GM21717 (cell line): Measurements from ENCODE around the gene MMP7.

Experiments
- ATAC-seq: cut with Tn5 transposase; IDR thresholded peaks from one replicate; pipeline ENCODE4 v1.9.1; 2021; ENCODE audit warnings: mild to moderate bottlenecking, moderate library complexity; ENCODE audit not compliant: unreplicated experiment

The MMP7 gene, protein sequence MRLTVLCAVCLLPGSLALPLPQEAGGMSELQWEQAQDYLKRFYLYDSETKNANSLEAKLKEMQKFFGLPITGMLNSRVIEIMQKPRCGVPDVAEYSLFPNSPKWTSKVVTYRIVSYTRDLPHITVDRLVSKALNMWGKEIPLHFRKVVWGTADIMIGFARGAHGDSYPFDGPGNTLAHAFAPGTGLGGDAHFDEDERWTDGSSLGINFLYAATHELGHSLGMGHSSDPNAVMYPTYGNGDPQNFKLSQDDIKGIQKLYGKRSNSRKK

DNA sequence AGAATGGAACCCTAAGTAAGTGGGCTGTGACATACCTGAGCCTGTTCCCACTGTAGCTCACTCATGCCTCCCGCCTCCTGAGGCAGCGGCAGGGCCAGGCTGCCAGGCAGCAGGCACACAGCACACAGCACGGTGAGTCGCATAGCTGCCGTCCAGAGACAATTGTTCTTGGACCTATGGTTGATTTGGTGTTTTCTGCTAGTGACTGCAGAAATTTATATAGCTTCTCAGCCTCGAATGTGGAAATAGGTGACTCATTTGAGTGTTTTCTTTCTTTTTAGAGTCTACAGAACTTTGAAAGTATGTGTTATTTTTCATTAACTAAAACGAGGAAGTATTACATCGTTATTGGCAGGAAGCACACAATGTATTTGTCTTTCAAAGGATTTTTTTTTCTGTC lies at the start of gene MMP7:
Gene MMP7 (minus strand): TSS at position 190 of the 400 bp plus-strand sequence. CDS start 47 bp downstream, at position 143.
- ATAC-seq, result no peak

DNA sequence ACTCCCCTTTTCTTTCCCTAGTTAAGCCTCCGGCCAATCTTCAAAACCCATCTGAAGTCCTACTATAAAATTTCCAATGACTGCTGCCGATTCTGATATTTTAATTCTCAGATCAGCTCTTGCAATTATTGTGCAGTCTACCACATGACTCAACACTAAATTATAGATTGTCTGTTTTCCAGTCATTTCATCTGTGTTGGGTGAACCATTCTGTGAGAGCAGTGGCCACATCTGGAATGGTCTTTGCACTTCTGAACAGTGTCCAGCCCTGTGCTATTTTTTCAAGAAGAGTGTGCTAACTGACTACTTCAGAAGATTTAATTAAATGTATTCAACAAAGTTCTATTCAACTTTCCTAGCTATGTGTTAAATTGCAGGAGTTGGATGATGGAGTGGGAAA lies 47.2 kb upstream of the MMP7 start:
- ATAC-seq, result no peak

DNA sequence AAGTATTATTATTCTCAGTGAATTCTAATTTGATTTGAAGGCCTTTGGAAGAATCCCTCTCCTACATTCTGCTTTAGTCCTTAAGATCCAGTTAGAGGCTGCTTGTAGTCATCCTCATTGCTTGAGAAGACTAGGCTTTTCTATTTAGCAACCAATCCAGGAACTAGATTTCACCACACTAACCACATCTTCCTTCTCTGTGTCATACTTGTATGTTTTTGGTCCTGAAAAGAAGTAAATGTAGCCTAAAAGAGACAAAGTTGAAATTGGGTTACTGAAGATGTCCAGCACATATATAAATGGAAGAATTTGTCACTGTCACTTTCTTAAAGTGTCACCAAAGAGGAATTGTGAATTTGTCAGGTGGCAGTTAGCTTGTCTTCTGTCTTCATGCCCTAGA lies 46.6 kb upstream of the MMP7 start:
- ATAC-seq, result no peak

DNA sequence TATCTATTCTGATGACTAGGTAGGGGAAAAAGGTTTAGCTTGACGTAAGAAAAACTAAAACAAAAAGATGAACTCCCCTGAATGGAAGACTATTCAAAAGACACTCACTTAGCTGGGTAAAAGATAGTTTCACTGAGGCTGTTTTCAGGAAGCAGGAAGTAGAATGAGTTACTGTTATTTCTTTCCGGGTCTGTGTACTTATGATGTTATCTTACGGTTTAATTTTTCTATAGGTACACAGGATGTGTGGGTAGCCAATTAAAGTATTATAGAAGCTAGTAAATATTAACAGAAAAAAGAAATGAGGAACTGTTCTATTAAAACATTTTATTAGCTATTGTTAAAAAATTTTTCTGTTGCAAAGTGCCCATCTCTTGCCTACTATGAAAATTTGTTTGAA lies 45.8 kb upstream of the MMP7 start:
- no peak for ATAC-seq

DNA sequence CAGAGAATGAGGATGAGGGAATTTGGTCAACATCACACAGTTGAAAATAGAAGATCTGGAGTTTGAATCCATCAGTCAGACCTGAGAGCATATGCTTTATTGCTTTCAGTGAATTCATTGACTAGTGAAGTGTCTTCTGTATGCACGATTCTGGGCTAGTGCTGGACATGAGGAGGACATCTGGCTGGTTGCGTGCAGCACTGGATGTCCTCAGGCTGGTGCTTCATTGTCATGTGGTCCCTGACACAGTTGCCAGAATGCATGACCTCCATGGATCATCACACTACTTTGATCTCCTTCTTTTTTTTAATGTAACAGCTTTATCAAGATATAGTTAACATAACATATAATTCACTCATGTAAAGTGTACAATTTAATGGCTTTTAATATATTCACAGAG lies 44.5 kb upstream of the MMP7 start:
- ATAC-seq, result no peak

DNA sequence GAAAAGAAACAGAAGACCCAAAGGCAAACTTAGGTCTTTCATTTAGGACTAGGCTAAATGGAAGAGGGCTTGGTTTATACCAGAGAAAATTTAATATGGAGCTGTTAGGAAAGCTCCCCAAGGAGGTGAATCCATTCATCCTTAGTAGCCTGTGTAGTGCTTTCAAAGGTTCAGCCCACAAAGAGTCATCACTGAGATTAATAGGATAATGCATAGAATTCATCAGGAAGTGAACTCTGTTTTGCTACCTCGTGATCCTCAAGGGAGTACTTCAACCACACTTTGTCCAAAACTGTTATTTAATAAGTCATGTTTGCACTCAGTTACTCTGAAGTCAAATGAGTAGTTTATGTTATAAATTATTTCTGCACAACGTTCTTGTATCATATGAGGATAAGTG lies 43.3 kb upstream of the MMP7 start:
- no peak for ATAC-seq

DNA sequence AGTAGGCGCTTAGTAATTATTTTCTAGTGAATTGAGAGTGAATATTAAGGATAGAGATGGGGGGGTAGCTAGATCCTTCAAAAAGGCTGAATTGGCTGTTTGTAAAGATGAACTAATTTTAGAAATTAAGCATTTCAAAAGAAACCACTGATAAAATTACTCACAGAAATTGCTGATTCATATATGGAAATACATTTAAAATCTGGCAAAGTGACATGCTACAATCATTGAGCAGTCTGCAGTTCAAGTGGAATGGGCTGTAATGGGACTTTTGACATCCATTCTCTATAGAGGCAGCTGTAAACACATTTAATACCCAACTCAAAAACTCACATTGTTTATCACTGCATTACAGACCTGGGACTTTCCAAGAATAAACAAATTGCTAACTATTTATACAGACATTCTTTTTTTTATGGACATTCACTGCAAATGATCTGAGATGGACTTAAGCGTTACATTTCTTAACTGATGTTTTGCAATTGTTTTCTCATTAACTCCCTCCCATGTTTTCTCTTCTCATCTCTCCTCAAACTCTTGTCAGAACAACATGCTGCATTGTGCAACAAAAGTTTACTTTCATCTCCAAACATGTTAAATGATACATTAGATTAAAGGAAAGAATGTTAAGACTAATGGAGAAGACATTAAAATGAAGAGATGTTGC lies 42.1 kb upstream of the MMP7 start:
- ATAC-seq, result no peak

DNA sequence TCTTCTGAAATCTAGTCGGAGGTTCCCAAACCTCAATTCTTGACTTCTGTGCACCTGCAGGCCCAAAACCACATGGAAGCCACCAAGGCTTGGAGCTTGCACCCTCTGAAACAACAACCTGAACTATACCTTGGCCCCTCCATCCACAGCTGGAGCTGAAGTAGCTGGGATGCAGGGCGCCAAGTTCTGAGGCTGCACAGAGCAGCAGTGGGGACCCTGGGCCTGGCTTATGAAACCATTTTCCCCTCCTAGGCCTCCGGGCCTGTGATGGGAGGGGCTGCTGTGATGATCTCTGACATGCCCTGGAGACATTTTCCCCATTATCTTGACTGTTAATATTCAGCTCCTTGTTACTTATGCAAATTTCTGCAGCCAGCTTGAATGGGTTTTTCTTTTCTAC lies 38.3 kb upstream of the MMP7 start:
- no peak for ATAC-seq

DNA sequence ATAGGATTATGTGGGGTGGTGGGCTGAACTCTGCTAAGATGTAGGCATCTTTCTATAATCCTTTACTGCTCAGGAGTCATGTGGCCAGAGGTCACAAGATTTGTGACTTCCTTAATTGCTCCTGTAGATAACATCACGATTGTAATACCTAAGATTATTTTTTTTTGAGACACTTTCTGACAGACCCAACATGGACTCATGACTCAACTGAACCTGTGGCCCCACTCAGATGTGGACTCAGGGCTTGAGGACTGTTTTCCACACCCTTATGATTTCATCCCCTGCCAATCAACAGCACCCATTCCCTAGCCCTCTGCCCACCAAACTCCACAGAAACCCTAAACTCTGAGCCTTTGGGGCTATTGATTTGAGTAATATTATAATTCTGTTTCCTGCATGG lies 35.6 kb upstream of the MMP7 start:
- no peak for ATAC-seq

DNA sequence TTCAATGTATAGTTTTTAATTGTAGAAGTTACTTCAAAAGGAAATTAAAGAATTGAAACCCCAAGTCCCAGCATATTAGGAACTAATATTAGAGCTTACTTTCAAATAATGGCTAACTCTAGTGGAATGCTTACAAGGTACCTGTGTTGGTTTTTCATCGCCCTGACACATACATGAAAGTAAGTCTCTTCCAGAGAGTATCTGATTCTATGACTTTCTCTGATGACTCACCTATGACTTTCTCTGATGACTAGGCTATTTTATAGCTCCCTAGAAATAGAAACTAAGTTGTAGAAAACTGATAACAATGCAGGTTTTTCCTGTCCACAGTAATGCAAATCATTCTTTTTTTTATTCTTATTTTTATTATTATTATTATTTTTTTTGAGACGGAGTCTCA lies 33.6 kb upstream of the MMP7 start:
- peak; percentile 74 for ATAC-seq

DNA sequence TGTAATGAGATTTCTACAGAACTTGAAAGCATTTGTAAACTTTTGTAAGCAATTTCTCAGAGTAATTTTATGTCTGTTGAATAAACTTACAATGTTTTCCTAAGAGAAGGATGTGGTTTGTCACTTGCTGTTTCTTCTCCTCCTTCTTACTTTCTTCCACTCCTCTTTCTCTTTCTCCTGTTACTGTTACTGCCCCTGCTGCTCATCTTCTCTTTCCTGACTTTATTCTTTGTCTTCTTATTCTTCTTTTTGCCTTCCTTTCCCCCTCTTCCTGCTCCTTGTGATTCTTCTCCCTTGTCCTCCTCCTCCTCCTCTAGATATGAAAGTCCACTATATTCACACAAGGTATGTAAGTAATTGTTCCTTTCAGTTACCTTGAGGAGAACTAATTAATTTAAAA lies 31.1 kb upstream of the MMP7 start:
- no peak for ATAC-seq

DNA sequence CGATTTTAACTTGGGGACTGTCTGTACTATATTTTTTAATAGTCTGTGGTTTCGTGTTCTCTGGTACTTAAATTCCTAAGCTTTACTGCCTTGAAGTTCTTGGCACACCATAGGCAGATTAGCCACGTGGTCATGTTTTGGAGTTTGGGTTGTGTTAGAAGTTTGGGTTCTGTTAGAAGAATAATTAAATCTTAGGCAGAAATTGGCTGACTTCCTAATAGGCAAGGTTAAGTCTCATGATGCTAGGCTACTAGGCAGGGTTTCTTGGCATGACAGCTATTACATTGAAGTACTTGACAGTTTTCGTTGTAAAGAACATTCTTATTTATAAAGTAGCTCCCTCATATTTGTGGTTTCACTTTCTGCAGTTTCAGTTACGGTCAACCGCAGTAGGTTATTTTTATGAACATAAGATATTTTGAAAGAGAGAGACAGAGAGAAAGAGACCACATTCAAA lies 30.0 kb upstream of the MMP7 start:
- ATAC-seq, result peak; percentile 80

DNA sequence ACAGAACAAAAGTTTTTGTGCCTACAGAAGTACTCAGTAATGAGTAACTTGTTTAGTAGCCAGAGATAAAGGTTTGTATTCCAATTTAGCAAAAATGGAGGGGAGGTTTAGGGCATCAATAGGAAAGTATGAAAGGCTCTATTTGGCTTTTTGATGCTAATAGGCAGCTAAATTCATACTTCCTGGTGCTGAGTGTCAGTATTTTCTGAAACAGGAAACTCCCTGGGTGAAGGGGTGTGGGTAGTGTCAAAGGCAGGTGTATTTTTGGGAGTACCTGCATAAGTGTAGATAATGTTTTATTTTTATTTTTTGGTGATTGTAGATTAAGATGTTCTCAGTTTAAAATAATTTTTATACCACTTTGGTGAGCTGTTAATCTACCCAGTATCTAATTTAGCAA lies 29.3 kb upstream of the MMP7 start:
- peak; percentile 37 for ATAC-seq

DNA sequence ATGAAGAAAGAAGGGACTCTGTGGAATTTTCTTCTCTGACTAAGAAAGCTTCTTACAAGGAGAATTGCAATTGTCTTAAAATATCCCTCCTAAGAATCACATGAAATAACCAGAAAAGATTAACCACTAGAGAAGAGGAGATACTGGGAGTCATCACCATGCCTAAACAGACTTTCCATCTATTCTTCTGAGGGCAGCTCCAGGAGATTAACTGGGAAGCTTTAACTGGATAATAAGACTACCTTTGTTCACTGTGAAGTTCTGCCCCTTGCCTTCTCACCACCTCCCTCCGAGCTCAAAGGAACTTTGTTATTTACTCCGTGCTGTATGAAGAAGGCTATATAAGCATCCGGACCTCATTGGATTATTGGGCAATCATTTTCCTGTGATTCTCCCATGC lies 24.5 kb upstream of the MMP7 start:
- ATAC-seq, result no peak

DNA sequence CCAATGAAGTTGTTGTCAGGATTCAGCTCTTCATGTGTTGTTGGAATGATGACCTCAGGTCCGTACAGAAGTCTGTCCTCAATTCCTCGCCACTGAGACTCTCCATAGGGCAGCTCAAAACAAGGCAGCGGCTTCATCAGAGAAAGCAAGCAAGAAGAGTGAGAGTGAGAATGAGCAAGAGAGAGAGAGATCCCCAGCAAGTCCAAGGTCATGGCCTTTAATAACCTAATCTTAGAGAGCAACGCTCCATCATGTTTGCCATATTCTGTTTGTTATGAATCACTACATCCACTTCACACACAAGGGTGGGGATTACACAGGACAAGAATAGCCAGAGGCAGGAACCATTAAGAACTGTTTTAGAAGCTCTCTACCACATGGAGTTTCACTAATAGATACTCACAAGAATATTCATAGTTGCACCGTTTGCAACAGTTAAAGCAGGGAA lies 23.3 kb upstream of the MMP7 start:
- ATAC-seq, result peak; percentile 79

DNA sequence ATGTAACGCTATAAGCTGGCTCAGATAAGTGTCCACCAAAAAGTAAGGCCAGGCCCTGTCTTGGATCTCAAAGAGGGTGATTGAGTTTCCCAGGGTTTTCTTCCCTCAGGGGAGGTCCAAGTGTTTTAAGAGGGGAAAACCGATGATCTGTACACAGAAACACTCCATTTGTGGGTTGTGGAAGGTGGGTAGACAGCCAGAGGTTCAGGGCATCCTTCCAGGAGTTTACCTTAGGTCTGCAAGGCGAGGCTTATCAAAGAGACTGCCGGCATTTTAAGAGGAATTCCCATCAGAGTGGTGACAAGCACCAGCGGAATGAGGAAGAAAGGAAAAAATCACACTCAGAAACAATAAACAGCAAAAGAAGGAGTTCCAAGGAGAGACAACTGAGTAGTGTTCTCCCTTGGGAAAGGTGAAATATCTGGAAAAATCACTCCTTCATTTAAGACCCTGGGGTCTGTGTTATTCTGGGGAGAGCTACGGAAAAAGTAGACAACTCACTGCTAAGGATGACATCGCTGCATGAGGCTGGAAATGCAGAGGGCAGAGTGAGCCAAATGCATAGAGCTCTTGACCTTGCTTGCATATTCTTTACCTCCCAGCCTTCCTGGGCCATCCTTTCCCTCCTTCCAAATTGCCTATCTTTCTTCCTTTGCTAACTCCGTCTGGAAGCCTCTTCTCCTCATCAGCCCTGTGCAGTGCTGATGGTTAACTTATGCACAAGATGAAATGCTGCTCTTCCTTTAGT lies 22.1 kb upstream of the MMP7 start:
- ATAC-seq, result no peak

DNA sequence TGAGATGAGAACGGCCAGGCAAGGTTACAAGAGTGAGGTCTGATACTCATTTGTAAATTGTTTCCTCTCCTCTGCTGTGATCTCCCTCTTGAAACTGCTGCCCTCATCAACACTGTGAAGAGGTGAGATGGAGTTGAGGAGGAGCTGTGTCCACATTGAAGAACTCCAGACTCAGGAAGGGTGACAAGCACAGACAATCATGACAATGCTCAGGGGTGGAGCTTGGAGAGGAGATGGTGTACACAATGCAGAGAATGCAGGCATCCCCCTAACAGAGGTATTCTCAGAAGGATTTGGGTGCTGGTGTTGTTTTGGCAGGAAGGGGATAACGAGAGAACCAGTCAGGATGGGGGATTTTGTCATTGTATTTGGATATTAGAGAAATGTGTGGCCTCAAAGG lies 21.5 kb upstream of the MMP7 start:
- ATAC-seq, result no peak

DNA sequence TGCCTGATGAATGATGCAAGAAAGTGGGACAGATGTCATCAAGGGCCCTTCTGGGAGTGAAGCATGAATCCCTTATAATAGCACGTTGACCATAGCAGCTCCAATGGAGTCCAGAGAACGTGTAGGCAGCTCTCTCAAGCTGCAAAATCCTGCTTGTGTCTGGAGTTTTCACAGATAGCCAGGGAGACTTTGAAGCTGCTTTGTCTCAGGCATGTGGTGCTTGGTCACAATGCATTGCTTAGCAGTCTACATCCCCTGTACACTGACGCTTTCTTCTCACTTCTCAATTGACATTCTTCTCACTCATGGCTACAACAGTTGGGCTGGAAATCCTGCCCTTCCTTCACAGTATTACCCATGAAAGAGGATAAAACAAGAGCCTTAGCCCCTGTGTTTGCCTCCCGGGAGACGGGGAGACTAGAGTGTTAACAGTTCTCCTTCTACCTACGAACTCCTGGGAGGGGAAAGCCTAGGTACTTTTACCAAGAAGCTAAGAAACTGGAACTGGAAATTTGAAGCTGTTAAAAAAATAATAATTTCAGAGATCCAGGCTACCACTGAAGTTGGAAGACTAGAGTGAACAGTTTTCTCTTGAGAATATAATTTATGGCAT lies 20.7 kb upstream of the MMP7 start:
- ATAC-seq, result no peak

DNA sequence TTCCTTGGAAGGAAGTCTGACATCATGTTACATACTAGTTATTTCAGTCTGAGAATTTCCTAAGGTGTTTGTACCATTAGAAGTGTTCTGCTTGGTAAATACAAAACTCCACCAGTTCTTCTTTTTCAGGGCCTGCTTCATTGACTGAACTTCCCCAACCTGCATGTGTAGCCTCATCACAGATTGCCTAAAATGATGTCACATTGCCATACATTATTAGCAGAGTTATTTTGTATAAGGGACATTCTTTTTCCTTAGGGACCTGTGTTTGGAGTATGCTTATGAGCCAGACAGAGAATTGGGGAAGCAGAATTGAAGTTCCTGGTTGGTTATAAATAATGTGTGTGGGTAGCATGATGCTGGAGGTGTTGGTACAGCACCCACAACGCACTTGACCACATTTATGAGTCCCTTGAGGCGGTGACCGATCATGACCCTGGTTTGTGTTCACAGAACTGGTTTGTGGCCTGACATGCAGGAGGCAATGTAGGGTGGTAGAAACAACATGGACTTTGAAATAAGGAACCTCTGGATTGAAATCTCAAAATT lies 16.4 kb upstream of the MMP7 start:
- ATAC-seq, result peak; percentile 60

DNA sequence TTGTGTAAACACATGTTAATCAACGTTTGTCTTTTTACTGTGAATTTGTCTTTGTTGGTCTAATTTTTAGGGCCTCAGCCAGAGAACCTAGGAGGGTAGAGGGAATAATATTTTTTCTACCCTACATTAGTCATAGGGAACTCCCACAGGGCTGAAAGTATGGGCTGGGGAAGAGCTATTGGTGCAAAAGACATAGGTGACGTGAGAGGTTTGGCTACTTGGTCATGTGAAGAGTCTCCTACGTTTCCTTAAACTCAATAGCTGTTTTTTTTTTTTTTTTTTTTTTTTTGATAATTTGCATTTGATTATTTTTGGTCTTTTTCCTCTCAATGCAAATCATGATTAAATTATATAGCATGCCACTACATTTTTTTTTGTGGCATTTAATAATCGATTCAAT lies 15.9 kb upstream of the MMP7 start:
- ATAC-seq, result peak; percentile 66

DNA sequence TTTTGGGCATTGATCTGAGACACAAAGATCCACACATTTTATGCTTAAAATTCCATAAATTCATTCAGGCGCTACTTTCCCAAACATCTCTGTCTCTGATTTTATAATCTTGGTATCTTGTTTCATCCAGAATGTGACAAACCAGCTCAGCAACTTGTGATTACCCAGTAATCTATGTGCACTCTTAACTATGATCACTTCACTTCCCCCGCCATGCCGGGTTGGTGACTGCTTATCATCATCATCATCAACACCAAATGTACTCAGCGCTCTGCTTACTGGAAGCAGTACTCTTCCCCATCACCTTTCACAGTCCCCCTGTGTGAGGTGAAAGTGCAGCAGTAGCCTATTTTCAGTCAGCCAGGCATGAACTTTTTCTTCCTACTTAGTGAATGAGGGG lies 15.2 kb upstream of the MMP7 start:
- no peak for ATAC-seq
